B cell (primary cell): ENCODE measurements around the gene UPK3A. TPM values are rescaled to one million over a fixed set of nuclear protein-coding genes. Genes with fewer than 3 reads are reported as not detected.
A peak's percentile ranks its signal among the peaks of the same experiment; 100 is the strongest.

Experiments
- ATAC-seq: fragments of 200-7000 bp; cut with Tn5 transposase; one replicate; pipeline ENCODE4 v1.10.0; 2021; ENCODE audit warnings: low read depth, mild to moderate bottlenecking, moderate number of reproducible peaks, moderate library complexity
- CTCF ChIA-PET: fragments of 350-600 bp; sonication (Branson Sonifier 250); formaldehyde crosslinking; loops from one replicate; lab custom pipeline; 2021; ENCODE audit warnings: antibody characterized with exemption, inconsistent platforms; lab: Charles Lee
- POLR2A ChIA-PET: fragments of 350-600 bp; sonication (Branson Sonifier 250); formaldehyde crosslinking; loops from one replicate; lab custom pipeline; 2021; ENCODE audit warnings: antibody characterized with exemption; lab: Charles Lee
- DNase-seq: peaks from one replicate; pipeline ENCODE4 v3.0.0; 2013
- H2AFZ ChIP-seq: 2 replicates; pipeline ENCODE4 v1.6.1; 2012; ENCODE audit warnings: mild to moderate bottlenecking, low read depth, low read length; ENCODE audit not compliant: insufficient read depth, poor library complexity, severe bottlenecking
- H3K27ac ChIP-seq, 2 donors: 1 replicate in 1 of 2; 2 replicates in 1 of 2; pipeline ENCODE4 v1.5.1; 2012 to 2013; ENCODE audit warnings: low read length in 2 of 2, mild to moderate bottlenecking in 2 of 2, moderate library complexity in 1 of 2
- H3K27me3 ChIP-seq, 4 experiments: fragments of 200-600 bp in 1 of 4; sonication (generic) in 1 of 4; replicated peaks in 1 of 4; 1 replicate in 2 of 4; 2 replicates in 2 of 4; pipeline versions ENCODE4 v1.6.1 to v1.7.0; 2013 to 2016; ENCODE audit warnings: low read length in 3 of 4, mild to moderate bottlenecking in 2 of 4, mixed read lengths in 1 of 4, moderate library complexity in 1 of 4; ENCODE audit not compliant: insufficient read depth in 4 of 4, control insufficient read depth in 3 of 4; ENCODE audit errors: control extremely low read depth in 1 of 4
- H3K36me3 ChIP-seq, 2 experiments: replicated peaks in 1 of 2; 1 replicate in 1 of 2; 2 replicates in 1 of 2; pipeline versions ENCODE4 v1.6.1 to v1.7.1; 2013; ENCODE audit warnings: low read length in 1 of 2; ENCODE audit not compliant: insufficient read depth in 2 of 2, control insufficient read depth in 1 of 2; ENCODE audit errors: control extremely low read depth in 1 of 2, extremely low read depth in 1 of 2
- H3K4me1 ChIP-seq, 2 donors: fragments of 200-600 bp in 1 of 2; sonication (generic) in 1 of 2; 1 replicate in 1 of 2; 2 replicates in 1 of 2; pipeline versions ENCODE4 v1.5.1 to v1.6.1; 2013 to 2017; ENCODE audit warnings: low read length in 2 of 2; ENCODE audit not compliant: control insufficient read depth in 2 of 2, insufficient read depth in 2 of 2
- H3K4me2 ChIP-seq: replicated peaks from 2 replicates; pipeline ENCODE3; 2012; ENCODE audit warnings: mild to moderate bottlenecking, low read depth, low read length; ENCODE audit not compliant: poor library complexity, severe bottlenecking
- H3K4me3 ChIP-seq, 5 experiments: fragments of 200-600 bp in 1 of 5; sonication (generic) in 1 of 5; 1 replicate in 3 of 5; 2 replicates in 2 of 5; pipeline versions ENCODE4 v1.5.1 to v1.7.0; 2011 to 2016; ENCODE audit warnings: low read length in 4 of 5, mild to moderate bottlenecking in 4 of 5, low read depth in 2 of 5, control low read depth in 1 of 5, moderate library complexity in 1 of 5; ENCODE audit not compliant: insufficient read depth in 1 of 5; ENCODE audit errors: control extremely low read depth in 1 of 5, extremely low read depth in 1 of 5
- H3K79me2 ChIP-seq: fragments of 200-600 bp; sonication (generic); one replicate; pipeline ENCODE4 v1.6.0; 2016; ENCODE audit warnings: low read length; ENCODE audit not compliant: control insufficient read depth, insufficient read depth
- H3K9ac ChIP-seq: fragments of 200-600 bp; sonication (generic); 2 replicates; pipeline ENCODE4 v1.6.1; 2017; ENCODE audit warnings: mild to moderate bottlenecking, low read length, moderate library complexity
- H3K9me3 ChIP-seq, 3 donors: one replicate each; pipeline versions ENCODE4 v1.6.1 to v1.7.1; 2013; ENCODE audit warnings: low read length in 2 of 3; ENCODE audit not compliant: control insufficient read depth in 2 of 3, insufficient read depth in 1 of 3; ENCODE audit errors: control extremely low read depth in 1 of 3
- H4K20me1 ChIP-seq: 2 replicates; pipeline ENCODE4 v1.6.0; 2012; ENCODE audit warnings: mild to moderate bottlenecking, low read length; ENCODE audit not compliant: insufficient read depth, control insufficient read depth, poor library complexity, severe bottlenecking
- H3K27ac Mint-ChIP-seq: one replicate; pipeline ENCODE4 v1.8.0; 2021; ENCODE audit warnings: mixed read lengths
- H3K27me3 Mint-ChIP-seq: one replicate; pipeline ENCODE4 v1.8.0; 2021; ENCODE audit warnings: mixed read lengths
- H3K4me1 Mint-ChIP-seq: one replicate; pipeline ENCODE4 v1.8.0; 2021; ENCODE audit warnings: mixed read lengths
- H3K4me3 Mint-ChIP-seq: one replicate; pipeline ENCODE4 v1.8.0; 2021; ENCODE audit warnings: mixed read lengths
- H3K9me3 Mint-ChIP-seq: one replicate; pipeline ENCODE4 v1.8.0; 2022; ENCODE audit warnings: mixed read lengths; ENCODE audit not compliant: insufficient read depth
- CTCF ChIP-seq: fragments of 200-600 bp; IDR thresholded peaks from one replicate; pipeline ENCODE4 v1.8.0; 2022; ENCODE audit warnings: antibody characterized with exemption, mild to moderate bottlenecking
- EZH2 ChIP-seq: IDR thresholded peaks from 2 replicates; pipeline ENCODE4 v1.6.1; 2012; ENCODE audit warnings: borderline replicate concordance, low read depth, mild to moderate bottlenecking, moderate library complexity, low read length; ENCODE audit not compliant: insufficient read depth, poor library complexity, severe bottlenecking
- whole genome bisulfite sequencing: methylation state at CpG from one replicate; pipeline ENCODE4 v1.1.5; 2013; ENCODE audit warnings: missing lambda C conversion rate; ENCODE audit not compliant: insufficient coverage; 5-methylcytosine and 5-hydroxymethylcytosine counted together
- intact Hi-C: fragments of 100-400 bp; cut with micrococcal nuclease; formaldehyde crosslinking; loops from one replicate; pipeline ENCODE4 v1.10.0; 2022
- polyA plus RNA-seq: library from polyadenylated mRNA; depleted of rRNA; stranded (reverse); fragments of >200 nt; gene quantifications from 2 replicates; pipeline ENCODE4 v1.2.3, GENCODE V29; 2012
- total RNA-seq, 2 donors: library from RNA; stranded (reverse); fragments of 120-200 nt in 1 of 2; gene quantifications; 1 replicate in 1 of 2; 2 replicates in 1 of 2; pipeline versions ENCODE4 v1.2.3 to v1.2.4, GENCODE V29; 2013 to 2022

The UPK3A gene
- total and polyA plus RNA-seq, 2 donors (not counting 1 experiment from before 2014, with no cell fraction given), result not detected

GRCh38 chr22:45248832-45249561, 35.8 kb upstream of the UPK3A start:
- ATAC-seq, result peak; percentile 58

More at GRCh38 chr22:45248832-45249561, 35.8 kb upstream of the UPK3A start:
- Histone ChIP-seq H3K4me2 (peak overlapping the region; percentile 39), H3K9me3 (no peaks in the 10 kb centered on the region), H3K27me3 (no peaks in the 10 kb centered on the region), H3K79me2 (no peaks in the 10 kb centered on the region), H2AFZ (peak overlapping the region; percentile 23), H3K36me3 (no peaks in the 10 kb centered on the region), H3K27ac (peak overlapping the region in 1 of 2 donors; percentile 46), H3K9ac (no peak overlapping the region), H3K4me3 (no peak overlapping the region), H3K4me1 (peaks cover 12 to 40% of the 10 kb centered on the region in 2 donors), H4K20me1 (no peaks in the 10 kb centered on the region)
- Mint-ChIP-seq H3K9me3 (no peaks in the 10 kb centered on the region), H3K27me3 (no peaks in the 10 kb centered on the region), H3K4me1 (peaks cover 38% of the 10 kb centered on the region), H3K27ac (peak overlapping the region; percentile 56), H3K4me3 (peak overlapping the region; percentile 70)
- CTCF ChIA-PET, result interaction anchor here (1.6 kb wide), 1 partner anchor 14 kb away, joined by 3 read pairs; no protein-coding TSS in a partner anchor
- 0% methylated on average over 1 of the region's 8 CpGs for WGBS
- TF ChIP-seq EZH2 (no peak), CTCF (no peak)
- POLR2A ChIA-PET, result no interaction called here
- DNase-seq, result peak; percentile 53
- intact Hi-C loops, result loop anchor here (1.0 kb wide), 1 partner anchor 14 kb away; no protein-coding TSS in a partner anchor
